Cardiac septum (tissue), 1 donor: ENCODE results near the gene PPP1R3F. TPM values are rescaled to one million over a fixed set of nuclear protein-coding genes. Genes with fewer than 3 reads are reported as not detected.

Experiments
- DNase-seq: peaks from one replicate; pipeline ENCODE4 v3.0.0-alpha.2; 2020; ENCODE audit warnings: low spot score
- intact Hi-C: fragments of 100-400 bp; cut with DNase I; formaldehyde crosslinking; loops from one replicate; pipeline ENCODE4 v1.14.0; 2022
- total RNA-seq: library from RNA; stranded (reverse); fragmentation: NEBNext Ultra II Directional; extraction: Animal tissue kit (Norgen Biotek cat#: 25700); gene quantifications from one replicate; pipeline ENCODE4 v1.2.1, GENCODE V29; 2021
- donor health status: DM: no; HTN: no; CAD: no.

Gene PPP1R3F
- total RNA-seq, 1 donor from 2014 or later = 23.4 TPM

- intact Hi-C loops = no loop called here
- DNase-seq = no peak
These were observed 22.2 kb upstream of the PPP1R3F start for GRCh38 chrX:49247346-49247745.

- no peak for DNase-seq
- intact Hi-C loops = no loop called here
These were observed 21.4 kb upstream of the PPP1R3F start for GRCh38 chrX:49247916-49248811.

DNA sequence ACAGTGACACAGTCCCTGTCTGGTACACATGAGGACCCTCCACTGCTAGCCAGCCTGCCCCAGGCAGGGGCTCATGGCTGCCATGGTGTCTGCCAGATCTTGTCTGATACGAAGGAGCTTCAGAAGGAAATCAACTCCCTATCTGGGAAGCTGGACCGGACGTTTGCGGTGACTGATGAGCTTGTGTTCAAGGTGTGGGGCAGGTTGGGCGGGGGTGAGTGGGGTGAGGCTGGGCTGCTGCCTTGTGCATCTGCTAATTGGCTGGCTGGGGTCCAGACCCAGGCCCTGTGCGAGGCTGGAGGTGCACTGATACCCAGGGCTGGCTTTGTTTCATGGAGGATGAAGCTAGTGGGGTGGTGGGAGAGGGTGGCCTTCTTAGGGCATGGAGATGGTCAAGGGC, 20.5 kb upstream of the PPP1R3F start:
- no peak for DNase-seq
- intact Hi-C loops = no loop called here

DNA sequence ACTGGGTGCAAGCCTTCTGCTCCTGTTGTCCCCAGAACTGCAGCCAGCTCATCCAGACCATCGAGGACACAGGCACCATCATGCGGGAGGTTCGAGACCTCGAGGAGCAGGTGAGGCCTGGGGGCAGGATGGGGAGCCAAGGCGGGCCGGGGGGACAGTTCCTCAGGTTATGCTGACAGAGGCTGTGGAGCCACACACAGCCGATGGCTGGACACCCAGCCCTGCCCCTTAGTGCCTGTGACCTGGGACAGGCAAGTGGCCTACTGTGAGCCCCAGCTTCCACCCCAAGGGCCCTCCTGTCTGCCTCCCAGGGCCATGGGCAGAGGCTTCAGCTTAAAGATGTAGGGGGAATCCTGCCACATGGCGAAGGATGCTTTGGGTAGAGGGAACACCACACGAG, 20.0 kb upstream of the PPP1R3F start:
- intact Hi-C loops = no loop called here
- DNase-seq = no peak

DNA sequence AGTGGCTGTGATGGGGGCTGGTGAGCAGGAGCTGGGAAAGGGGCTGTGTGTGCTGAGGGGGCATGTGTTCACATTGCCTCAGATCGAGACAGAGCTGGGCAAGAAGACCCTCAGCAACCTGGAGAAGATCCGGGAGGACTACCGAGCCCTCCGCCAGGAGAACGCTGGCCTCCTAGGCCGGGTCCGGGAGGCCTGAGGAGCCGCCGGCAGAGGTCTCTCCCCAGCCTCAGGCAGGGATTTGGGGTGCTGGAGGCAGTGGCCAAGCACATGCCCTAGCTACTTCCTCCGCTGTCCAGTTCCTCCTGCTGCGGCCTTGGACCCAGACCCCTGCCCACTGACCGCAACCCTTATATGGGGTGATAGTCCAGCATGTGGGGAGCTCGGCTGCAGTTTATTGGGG, 19.5 kb upstream of the PPP1R3F start:
- no peak for DNase-seq
- intact Hi-C loops = no loop called here

- intact Hi-C loops = no loop called here
- no peak for DNase-seq
These were observed 19.0 kb upstream of the PPP1R3F start for GRCh38 chrX:49250578-49250977.

DNA sequence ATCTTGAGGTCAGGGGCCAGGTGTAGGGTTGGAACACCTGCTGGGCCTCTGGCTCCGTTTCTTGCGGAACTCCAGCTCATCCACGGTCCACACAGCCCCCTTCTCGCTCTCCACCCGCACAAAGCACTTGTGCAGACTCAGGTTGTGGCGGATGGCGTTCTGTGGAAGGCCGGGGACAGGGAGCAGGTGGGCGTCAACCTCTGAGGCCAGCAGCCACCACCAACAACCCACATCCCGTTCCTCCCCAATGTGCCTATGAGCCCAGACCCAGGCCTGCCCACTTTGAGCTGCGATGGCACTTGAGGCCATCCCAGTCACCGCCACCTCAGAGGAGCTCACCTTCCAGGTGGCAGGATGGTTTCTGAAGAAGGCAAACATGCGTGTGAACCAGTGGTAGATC, 18.3 kb upstream of the PPP1R3F start:
- DNase-seq = no peak
- intact Hi-C loops = no loop called here

GRCh38 chrX:49254639-49255038, 15.0 kb upstream of the PPP1R3F start:
- intact Hi-C loops = no loop called here
- DNase-seq = no peak

DNA sequence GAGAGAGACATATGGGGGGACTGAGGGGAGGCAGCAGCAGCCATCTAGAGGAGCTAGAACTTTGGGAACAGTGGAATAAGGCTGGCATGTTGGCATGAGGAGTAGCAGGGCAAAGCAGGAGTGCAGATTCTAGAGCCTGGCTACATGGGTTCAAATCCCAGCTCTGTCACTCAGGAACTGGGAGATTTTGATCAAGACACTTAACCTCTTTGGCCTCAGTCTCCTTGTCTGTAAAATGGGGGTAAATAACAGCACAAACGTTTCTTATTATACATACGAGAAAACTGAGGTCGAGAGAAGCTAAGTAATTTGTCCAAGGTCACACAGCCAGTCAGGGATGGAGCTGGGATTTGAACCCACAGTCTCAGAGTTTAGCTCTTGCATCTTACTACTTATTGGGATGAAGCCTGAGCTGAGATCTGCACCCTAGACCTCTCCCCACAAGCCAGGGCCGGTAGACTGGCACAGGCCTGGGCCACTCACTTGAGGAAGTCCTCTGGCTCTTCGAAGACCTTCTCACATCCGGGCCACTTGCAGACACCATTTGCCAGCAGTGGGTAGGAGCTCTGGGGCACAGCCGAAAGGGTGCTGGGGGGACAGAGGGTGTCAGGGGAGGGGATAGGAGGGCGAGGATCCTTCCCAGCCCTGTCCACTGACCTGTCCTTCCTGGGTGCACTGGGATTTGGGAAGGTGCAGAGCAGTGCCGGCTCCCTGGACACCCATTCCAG, 13.2 kb upstream of the PPP1R3F start:
- DNase-seq = no peak
- intact Hi-C loops = no loop called here

GRCh38 chrX:49257074-49257790, 12.4 kb upstream of the PPP1R3F start:
- DNase-seq = no peak
- intact Hi-C loops = no loop called here

DNA sequence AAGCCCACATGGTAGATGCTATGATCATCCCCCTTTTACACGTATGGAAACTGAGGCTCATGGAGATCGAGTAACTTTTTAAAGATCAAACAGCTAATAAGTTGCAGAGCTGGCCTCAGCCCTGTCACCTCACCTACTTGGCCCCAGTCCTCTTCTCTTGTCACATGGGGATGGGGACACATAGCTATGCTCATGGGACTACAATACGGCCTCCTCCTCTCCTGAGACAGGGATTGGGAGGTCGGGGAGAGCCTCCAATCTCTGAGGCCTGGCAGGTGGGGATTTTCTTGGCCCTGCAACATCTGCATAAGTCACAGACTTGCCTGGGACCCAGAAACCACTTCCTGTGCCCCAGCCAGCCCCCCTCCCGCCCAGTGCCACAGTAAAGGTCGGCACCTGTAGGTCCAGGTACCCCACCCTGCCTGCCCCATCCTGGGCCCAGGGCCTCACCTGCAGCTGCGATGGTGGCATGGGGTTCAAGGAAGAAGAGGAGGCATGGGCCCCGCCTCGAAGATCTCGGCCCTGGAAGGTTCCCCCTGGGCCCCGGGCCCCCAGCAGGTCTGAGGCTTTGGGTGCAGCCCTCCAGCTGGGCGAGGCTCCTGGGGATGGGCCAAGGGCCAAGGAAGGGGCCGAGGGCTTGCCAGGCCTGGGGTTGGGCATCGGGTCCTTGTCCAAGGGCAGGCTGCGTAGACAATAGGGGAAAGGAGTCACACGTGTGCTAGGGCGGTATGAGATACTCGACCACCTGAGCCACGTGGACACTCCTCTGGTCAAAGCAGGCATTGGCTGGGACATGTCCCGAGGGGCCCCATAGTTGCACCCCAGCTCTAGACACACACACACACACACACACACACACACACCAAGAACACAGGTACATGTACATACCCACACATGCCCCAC, 11.5 kb upstream of the PPP1R3F start:
- no peak for DNase-seq
- intact Hi-C loops = no loop called here

DNA sequence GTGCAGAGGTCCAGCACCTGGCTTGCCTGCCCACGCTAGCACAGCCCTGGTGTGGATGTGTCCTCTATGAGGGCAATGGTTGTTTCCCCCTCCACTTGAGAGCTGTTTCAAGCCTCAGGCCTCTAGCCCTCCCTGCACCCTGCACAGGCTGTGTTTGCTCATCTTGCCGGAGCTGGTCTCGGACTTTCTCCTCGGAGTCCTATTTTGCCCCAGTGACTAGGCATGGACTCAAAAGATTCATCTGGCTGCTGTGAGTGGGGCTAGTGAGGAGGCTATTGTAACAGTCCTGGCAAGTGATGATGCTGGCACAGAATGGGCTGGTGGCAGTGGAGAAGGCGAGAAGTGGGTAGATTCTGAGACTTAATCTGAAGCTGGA, 10.9 kb upstream of the PPP1R3F start:
- no peak for DNase-seq
- intact Hi-C loops = no loop called here

DNA sequence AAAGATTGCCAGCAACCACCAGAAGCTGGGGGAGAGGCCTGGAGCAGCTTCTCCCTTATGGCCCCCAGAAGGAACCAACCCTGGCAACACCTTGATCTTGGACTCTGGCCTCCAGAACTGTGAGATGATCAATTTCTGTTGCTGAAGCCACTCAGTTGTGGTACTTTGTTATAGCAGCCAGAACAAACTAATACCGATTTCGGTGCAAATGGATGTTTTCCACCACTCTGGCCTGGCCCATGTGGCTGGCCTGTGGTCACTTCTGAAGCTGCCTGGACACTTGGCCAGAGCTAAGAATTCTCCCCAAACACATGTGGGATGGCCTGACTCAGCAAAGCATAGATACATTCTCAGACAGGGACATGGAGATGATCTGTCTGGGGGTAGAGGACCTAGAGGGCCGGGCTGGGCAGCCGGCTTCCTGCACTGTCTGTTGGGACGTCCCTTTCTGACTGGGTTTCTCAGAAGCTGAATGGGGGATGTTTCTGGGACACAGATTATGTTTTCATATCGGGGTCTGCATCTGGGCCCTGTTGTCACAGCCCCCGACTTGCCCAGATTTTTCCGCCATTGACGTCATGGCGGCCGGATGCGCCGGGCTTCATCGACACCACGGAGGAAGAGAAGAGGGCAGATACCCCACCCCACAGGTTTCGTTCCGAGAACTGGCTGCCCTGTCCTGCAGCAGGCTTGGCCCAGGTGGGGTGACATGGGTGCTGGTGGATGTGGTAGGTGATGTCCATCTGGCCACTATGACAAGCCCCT, 9.2 kb upstream of the PPP1R3F start:
- intact Hi-C loops = no loop called here
- DNase-seq = no peak

DNA sequence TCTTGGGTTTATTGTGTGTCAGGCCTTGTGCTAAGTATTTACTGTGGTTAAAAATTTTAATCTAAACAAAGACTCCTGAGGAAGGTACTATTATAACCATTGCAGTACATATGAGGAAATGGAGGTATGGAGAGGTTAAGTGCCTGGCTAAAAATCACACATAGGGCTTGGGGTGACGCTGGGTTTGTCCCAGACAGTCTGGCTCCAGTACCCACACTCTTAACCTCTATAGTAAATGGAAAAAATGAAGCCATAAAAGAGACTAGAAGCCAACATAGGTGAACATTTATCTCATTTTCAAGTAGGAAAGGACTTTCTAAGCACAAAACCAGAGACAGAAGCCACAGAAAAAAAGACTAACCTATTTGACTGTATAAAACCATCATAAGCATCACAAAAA, 7.0 kb upstream of the PPP1R3F start:
- no peak for DNase-seq
- intact Hi-C loops = no loop called here

- intact Hi-C loops = no loop called here
- no peak for DNase-seq
These were observed 6.0 kb upstream of the PPP1R3F start for GRCh38 chrX:49263631-49264030.

DNA sequence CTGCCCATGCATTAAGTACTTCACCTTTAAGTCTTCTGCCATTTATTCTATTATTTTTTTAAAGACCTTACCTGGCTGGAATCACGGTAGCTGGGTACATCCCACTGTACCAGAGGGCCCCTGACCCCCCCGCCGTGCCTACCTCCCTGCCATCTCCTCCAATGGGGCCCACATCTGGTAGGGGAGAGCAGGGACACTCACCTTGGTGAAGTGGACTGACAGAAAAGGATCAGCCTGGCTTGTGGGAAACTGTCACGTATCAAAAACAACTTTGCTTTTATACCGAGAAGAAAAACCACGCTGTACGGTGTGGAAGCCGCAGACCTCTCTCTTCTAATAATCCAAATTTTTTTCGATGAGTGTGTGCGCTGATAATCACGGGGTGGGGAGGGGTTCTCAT, 5.1 kb upstream of the PPP1R3F start, which contains the start of gene FOXP3:
Gene FOXP3 (minus strand): TSS at position 251 of the 400 bp plus-strand sequence. CDS start 6,205 bp downstream, outside the sequence.
- DNase-seq = no peak
- intact Hi-C loops = no loop called here

- intact Hi-C loops = loop anchor here (5.0 kb wide), 1 partner anchor 64 kb away; the partner anchor contains the start of gene SYP
- DNase-seq = no peak
These were observed 2.8 kb upstream of the PPP1R3F start for GRCh38 chrX:49266523-49267445.

- no peak for DNase-seq
- intact Hi-C loops = loop anchor here (5.0 kb wide), 1 partner anchor 66 kb away; the partner anchor contains the start of gene SYP
These were observed 937 bp upstream of the PPP1R3F start for GRCh38 chrX:49268702-49269009.
